GM21515 (cell line): ENCODE data around the gene ANKRD55.
"Not testable (repeated sequence)": the region's sequence is repeated elsewhere in the genome, so short reads cannot be mapped to it uniquely, and the experiment has no call there.

Source experiments
- ATAC-seq: cut with Tn5 transposase; IDR thresholded peaks from one replicate; pipeline ENCODE4 v1.9.1; 2021; ENCODE audit not compliant: unreplicated experiment

Gene ANKRD55

DNA sequence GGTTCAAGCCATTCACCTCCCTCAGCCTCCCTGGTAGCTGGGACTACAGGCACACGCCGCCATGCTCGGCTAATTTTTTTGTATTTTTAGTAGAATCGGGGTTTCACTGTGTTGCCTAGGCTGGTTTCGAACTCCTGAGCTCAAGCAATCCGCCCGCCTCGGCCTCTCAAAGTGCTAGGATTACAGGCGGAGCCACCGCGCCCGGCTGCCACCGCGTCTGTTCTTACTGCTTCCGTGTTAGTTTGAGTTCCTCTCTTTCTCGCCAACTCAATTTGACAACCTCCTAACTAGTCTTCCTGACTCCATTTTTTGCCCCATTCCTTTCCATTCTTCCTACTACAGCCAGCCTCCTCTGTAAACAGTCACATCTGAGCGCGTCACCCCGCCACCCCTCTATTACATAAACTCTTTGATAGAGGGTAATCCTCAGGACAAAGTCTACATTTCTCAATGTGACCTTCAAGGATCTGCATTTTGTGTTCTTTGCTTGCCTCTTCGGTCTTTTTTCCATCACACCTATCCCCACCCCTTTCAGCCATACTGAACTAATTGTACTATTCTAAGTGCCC lies 149.8 kb downstream of the ANKRD55 start:
- no peak for ATAC-seq

- ATAC-seq: not testable (repeated sequence)
Observed at GRCh38 chr5:56081053-56081642, 152.0 kb downstream of the ANKRD55 start.

- ATAC-seq: no peak
Observed at GRCh38 chr5:56080375-56081052, 152.6 kb downstream of the ANKRD55 start.

DNA sequence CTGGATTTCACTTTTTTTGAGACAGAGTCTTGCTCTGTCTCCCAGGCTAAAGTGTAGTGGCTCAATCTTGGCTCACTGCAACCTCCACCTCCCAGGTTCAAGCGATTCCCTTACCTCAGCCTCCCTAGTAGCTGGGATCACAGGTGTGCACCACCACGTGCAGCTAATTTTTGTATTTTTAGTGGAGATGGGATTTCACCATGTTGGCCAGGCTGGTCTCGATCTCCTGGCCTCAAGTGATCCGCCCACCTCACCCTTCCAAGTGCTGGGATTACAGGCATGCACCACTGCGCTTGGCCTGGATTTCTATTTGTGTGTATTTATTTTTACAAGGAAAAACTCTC lies 154.0 kb downstream of the ANKRD55 start:
- not testable (repeated sequence) for ATAC-seq

- no peak for ATAC-seq
Observed at GRCh38 chr5:56078278-56079156, 154.6 kb downstream of the ANKRD55 start.

DNA sequence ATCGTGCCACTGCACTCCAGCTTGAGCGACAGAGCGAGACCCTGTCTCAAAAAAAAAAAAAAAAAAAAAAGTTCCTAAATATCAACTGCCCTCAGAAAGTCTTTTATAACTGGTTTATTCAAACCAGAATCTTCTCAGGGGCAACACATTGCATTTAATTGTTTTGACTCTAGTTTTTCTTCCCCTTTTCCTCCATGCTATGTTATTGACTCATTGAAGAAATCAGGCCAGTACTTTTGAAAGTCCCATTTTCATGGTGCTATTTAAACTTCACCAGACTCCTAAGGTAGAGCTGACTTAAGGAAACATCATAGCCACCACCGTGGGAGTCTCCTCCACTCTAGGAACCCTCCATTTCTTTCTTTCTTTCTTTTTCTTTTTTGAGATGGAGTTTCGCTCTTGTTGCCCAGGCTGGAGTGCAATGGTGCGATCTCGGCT lies 155.3 kb downstream of the ANKRD55 start:
- ATAC-seq: no peak

DNA sequence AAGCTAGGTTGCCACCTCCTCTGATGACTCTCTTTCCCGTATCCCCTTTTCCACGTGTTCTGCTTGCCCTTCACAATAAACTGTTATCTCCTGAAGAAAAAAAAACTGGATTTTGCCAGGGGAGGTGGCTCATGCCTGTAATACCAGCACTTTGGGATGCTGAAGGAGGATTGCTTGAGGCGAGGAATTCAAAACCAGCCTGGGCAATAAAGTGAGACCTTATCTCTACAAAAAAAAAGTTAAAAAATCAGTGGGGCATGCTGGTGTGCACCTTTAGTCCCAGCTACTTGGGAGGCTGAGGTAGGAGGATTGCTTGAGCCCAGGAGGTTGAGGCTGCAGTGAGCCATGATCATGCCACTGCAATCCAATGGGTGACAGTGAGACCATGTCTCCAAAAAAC lies 156.6 kb downstream of the ANKRD55 start:
- ATAC-seq: no peak

DNA sequence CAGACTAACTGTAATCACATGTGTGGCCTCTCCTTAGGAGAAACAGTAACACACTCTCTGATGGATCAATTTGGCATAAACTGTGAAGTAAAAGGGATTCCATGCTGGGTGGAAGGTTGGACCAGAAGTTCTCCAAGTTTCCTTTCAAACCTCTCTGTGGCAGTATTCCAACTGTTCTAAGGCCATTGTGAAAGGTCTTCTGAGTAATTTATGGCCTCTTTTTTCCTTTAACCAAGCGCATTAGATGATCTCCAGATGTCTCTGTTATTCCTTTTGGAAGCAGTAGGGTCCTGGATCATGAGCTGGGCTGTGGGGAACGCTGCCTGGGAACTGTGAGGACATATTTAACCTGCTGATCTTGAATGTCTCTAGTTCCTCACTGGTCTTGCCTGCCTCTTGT lies 157.8 kb downstream of the ANKRD55 start:
- no peak for ATAC-seq

DNA sequence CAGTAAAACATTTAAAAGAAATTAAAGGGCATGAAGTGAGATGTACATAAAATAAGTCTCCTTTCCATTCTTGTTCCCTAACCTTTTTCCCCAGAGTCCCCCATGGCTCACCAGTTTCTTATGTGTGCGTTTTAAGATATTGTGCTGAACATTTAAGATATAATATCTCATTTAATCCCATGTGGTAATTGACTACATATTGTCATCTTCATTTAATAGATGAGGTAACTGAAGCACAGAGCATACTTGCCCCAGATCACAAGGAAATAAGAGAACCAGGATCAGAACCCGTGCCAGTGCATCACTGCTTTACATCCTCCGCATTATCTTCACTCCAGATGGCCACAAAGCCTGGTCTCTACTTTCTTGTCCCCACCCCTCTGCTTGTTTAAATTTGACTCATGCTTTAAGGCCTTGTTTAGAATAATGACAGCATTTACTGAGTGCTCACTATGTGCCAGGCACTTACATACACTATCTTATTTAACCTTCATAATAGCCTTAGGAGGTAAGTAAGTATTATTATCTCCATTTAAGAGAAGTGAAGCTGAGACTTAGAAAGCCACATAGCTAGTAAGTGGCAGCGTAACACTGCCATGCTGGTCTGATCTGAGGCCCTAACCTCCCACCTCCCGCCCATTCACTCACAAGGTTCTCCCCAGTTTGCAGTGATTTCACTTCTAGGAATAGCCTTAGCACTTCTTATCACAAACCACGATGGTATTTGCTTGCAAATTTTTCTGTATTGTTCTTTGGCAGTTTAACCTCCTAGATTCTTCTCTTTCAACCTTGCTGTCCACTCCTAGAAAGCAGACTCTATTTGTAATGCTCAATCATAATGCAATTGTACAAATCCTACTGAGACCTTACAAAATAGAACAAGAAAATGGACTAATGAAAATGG lies 160.0 kb downstream of the ANKRD55 start:
- ATAC-seq: no peak

DNA sequence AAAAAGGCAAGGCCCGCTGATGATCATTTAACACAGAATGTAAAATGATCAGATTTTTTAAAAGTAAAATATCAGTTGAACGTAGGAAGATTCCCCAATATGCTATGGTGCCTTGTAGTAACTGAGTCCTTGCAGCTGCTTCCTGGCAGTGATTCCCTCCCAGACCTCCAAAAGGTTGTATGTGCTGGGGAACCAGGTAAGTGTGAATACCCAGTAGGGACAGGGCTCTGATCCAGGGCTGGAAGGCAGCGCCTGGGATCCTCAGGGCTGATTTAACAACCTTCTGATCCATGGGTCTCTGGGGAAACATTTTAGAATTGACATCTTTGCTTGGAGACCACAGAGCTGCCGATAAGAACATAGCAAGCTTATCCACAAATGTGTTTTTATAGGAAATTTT lies 161.7 kb downstream of the ANKRD55 start:
- ATAC-seq: no peak

DNA sequence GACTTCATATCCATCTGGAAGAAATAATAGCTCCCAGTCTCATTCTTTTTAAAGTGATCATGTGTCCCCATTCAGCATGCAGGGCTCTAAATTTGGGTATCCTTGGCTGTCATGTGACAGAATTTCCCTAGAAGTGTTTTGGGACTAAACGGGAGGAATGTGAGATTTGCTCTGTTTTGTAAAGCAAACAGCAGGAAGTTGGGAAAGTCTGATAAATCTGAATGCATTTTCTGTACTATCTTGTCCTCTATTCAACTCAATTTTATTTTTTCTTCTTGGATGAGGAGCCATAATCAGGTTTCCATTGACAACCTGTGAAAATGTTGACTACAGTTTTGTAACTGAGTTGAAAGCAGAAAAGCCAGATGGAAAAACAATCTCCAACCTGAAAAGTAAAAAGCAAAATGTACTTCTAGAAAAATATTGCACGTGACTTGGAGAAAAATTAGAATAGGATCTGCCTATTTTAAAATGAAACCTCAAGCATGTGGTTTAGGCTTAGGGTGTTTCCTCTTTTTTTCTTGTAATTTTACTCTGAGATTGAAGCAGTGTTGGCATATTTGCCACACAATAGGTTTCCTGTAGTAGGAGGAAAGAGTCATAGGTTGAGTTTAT lies 162.2 kb downstream of the ANKRD55 start:
- ATAC-seq: no peak

- no peak for ATAC-seq
Observed at GRCh38 chr5:56069652-56070226, 163.4 kb downstream of the ANKRD55 start.

DNA sequence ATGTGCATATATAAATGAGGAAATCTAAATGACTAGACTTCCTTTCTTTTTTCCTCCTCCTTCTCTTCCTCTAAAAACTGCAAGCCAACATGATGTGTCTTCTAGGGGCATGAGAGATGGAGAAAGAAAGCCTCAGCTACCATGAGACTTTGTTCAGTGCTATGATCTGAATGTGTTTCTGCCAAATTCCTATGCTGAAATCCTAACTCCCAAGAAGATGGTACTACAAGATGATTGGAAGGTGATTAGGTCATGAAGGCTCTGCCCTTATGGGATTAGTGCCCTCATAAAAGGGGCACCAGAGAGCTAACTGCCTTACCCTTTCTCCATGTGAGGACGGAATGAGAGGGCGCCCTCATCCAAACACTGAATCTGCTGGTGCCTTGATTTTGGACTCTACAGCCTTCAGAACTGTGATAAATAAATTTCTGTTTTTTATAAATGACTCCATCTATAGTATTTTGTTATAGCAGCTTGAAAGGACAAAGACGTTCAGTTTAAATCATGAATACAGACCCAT lies 166.1 kb downstream of the ANKRD55 start:
- no peak for ATAC-seq

GRCh38 chr5:56064984-56065383 lies 168.1 kb downstream of the ANKRD55 start:
- no peak for ATAC-seq

- no peak for ATAC-seq
Observed at GRCh38 chr5:56060276-56061110, 172.6 kb downstream of the ANKRD55 start.

DNA sequence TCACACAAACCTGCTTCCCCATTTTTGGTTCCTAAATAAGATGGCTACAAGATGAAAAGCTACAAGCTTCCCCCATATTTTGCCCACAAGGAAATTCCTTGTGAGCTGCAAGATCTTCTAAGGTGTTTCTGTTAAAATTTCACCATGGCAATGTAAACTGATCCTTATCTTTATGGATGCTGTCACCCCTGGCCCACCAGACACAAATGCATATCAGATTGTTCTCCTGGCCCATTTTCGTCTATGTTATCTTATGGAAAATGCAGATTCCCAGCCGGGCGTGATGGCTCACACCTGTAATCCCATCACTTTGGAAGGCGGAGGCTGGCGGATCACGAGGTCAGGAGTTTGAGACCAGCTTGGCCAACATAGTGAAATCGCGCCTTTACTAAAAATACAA lies 173.3 kb downstream of the ANKRD55 start:
- ATAC-seq: no peak

GRCh38 chr5:56056875-56057274 lies 176.3 kb downstream of the ANKRD55 start:
- no peak for ATAC-seq

- ATAC-seq: no peak
Observed at GRCh38 chr5:56055859-56056258, 177.3 kb downstream of the ANKRD55 start.

DNA sequence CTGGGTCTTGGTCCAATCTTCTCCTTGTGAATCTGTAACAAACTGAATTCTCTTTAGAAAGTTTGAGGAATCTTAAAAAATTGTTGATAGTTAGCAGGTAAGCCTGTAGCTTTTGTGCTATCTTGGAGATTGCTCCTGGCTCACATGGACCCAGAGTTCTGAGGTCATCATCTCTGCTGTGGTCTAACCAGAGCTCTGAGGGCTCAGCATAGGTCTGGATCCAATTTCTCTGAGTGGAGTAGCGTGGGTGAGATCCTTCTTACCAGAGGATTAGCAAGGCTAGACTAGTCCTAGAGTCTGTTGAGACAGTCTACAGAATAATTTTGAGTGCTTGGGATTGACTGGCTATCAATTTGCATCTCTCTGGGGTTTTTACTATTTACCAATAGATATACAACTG lies 177.8 kb downstream of the ANKRD55 start:
- no peak for ATAC-seq
